SJCRH30 (cell line): ENCODE results near the gene SLC25A53. TPM values are rescaled to one million over a fixed set of nuclear protein-coding genes. Genes with fewer than 3 reads are reported as not detected.
A peak's percentile ranks its signal among the peaks of the same experiment; 100 is the strongest.

ENCODE experiments used
- DNase-seq, 2 experiments: peaks; one replicate each; pipeline ENCODE4 v3.0.0-alpha.2; 2015 to 2020
- H3K27ac ChIP-seq: fragments of 250-450 bp; sonication (Bioruptor Pico); 2 replicates; pipeline ENCODE4 v1.5.1; 2020; ENCODE audit warnings: mild to moderate bottlenecking, moderate library complexity
- H3K27me3 ChIP-seq: fragments of 250-450 bp; sonication (Bioruptor Pico); 2 replicates; pipeline ENCODE4 v1.5.1; 2020; ENCODE audit warnings: mild to moderate bottlenecking, moderate library complexity
- H3K36me3 ChIP-seq: fragments of 250-450 bp; sonication (Bioruptor Pico); 2 replicates; pipeline ENCODE4 v1.5.1; 2020; ENCODE audit warnings: mild to moderate bottlenecking, moderate library complexity
- H3K4me1 ChIP-seq: fragments of 250-450 bp; sonication (Bioruptor Pico); 2 replicates; pipeline ENCODE4 v1.5.1; 2020; ENCODE audit warnings: mild to moderate bottlenecking, moderate library complexity
- H3K4me3 ChIP-seq: fragments of 250-450 bp; sonication (Bioruptor Pico); 2 replicates; pipeline ENCODE4 v1.5.1; 2020; ENCODE audit warnings: mild to moderate bottlenecking, moderate library complexity
- H3K9me3 ChIP-seq: fragments of 250-450 bp; sonication (Bioruptor Pico); replicated peaks from 2 replicates; pipeline ENCODE4 v1.5.1; 2020; ENCODE audit warnings: mild to moderate bottlenecking, moderate library complexity
- total RNA-seq: library from RNA; depleted of rRNA; stranded (reverse); fragments of >200 nt; shearing (Covaris generic); gene quantifications from 2 replicates; pipeline ENCODE4 v1.2.3, GENCODE V29; 2014

The SLC25A53 gene
- total RNA-seq, 1 experiment from 2014 or later, result 3.1 TPM

GRCh38 chrX:104151037-104151436 is 5.8 kb downstream of the SLC25A53 start:
- no peak overlapping the region for H3K27ac ChIP-seq
- H3K4me3 ChIP-seq, result no peak overlapping the region
- no peaks in the 10 kb centered on the region for H3K27me3 ChIP-seq
- no peaks in the 10 kb centered on the region for H3K36me3 ChIP-seq
- no peak for DNase-seq
- no peaks in the 10 kb centered on the region for H3K4me1 ChIP-seq
- no peaks in the 10 kb centered on the region for H3K9me3 ChIP-seq

- DNase-seq, result no peak
- H3K27ac ChIP-seq, result no peak overlapping the region
Measured at GRCh38 chrX:104141087-104141760, 15.6 kb downstream of the SLC25A53 start.

GRCh38 chrX:104137496-104137895 is 19.3 kb downstream of the SLC25A53 start:
- peak; percentile 1 to 3 for DNase-seq

More at GRCh38 chrX:104141087-104141760, 15.6 kb downstream of the SLC25A53 start:
- Histone ChIP-seq H3K9me3 (no peaks in the 10 kb centered on the region), H3K27me3 (no peaks in the 10 kb centered on the region), H3K36me3 (no peaks in the 10 kb centered on the region), H3K4me1 (no peaks in the 10 kb centered on the region), H3K4me3 (no peak overlapping the region)

GRCh38 chrX:104136241-104137019 is 20.4 kb downstream of the SLC25A53 start:
- peak; percentile 25 to 55 for DNase-seq

More at GRCh38 chrX:104137496-104137895, 19.3 kb downstream of the SLC25A53 start:
- no peak overlapping the region for H3K4me3 ChIP-seq
- no peak overlapping the region for H3K27ac ChIP-seq
- no peaks in the 10 kb centered on the region for H3K27me3 ChIP-seq
- no peaks in the 10 kb centered on the region for H3K36me3 ChIP-seq
- no peaks in the 10 kb centered on the region for H3K4me1 ChIP-seq
- H3K9me3 ChIP-seq, result no peaks in the 10 kb centered on the region

GRCh38 chrX:104135677-104136076 is 21.1 kb downstream of the SLC25A53 start:
- no peaks in the 10 kb centered on the region for H3K27me3 ChIP-seq
- DNase-seq, result no peak
- H3K27ac ChIP-seq, result no peak overlapping the region
- H3K4me1 ChIP-seq, result no peaks in the 10 kb centered on the region
- H3K4me3 ChIP-seq, result no peak overlapping the region
- no peaks in the 10 kb centered on the region for H3K9me3 ChIP-seq
- H3K36me3 ChIP-seq, result no peaks in the 10 kb centered on the region

More at GRCh38 chrX:104136241-104137019, 20.4 kb downstream of the SLC25A53 start:
- no peaks in the 10 kb centered on the region for H3K9me3 ChIP-seq
- no peaks in the 10 kb centered on the region for H3K36me3 ChIP-seq
- no peaks in the 10 kb centered on the region for H3K4me1 ChIP-seq
- H3K27me3 ChIP-seq, result no peaks in the 10 kb centered on the region
- H3K27ac ChIP-seq, result no peak overlapping the region
- no peak overlapping the region for H3K4me3 ChIP-seq

GRCh38 chrX:104134583-104135261 is 22.1 kb downstream of the SLC25A53 start:
- H3K4me3 ChIP-seq, result no peak overlapping the region
- DNase-seq, result no peak
- H3K4me1 ChIP-seq, result no peaks in the 10 kb centered on the region
- H3K27ac ChIP-seq, result no peak overlapping the region
- H3K9me3 ChIP-seq, result no peaks in the 10 kb centered on the region
- no peaks in the 10 kb centered on the region for H3K36me3 ChIP-seq
- no peaks in the 10 kb centered on the region for H3K27me3 ChIP-seq

GRCh38 chrX:104130808-104131207 is 26.0 kb downstream of the SLC25A53 start:
- Histone ChIP-seq H3K27me3 (no peaks in the 10 kb centered on the region), H3K4me1 (no peaks in the 10 kb centered on the region), H3K36me3 (no peaks in the 10 kb centered on the region), H3K27ac (no peak overlapping the region), H3K9me3 (no peaks in the 10 kb centered on the region), H3K4me3 (no peak overlapping the region)
- DNase-seq, result no peak

- no peak overlapping the region for H3K4me3 ChIP-seq
- H3K27me3 ChIP-seq, result no peaks in the 10 kb centered on the region
- no peaks in the 10 kb centered on the region for H3K36me3 ChIP-seq
Measured at GRCh38 chrX:104126856-104127255, 30.0 kb downstream of the SLC25A53 start.

GRCh38 chrX:104122829-104123228 is 34.0 kb downstream of the SLC25A53 start:
- H3K4me3 ChIP-seq, result no peak overlapping the region

More at GRCh38 chrX:104126856-104127255, 30.0 kb downstream of the SLC25A53 start:
- Histone ChIP-seq H3K9me3 (no peaks in the 10 kb centered on the region), H3K27ac (no peak overlapping the region), H3K4me1 (no peaks in the 10 kb centered on the region)
- DNase-seq, result no peak

GRCh38 chrX:104118765-104119164 is 38.0 kb downstream of the SLC25A53 start:
- no peak overlapping the region for H3K27ac ChIP-seq
- no peaks in the 10 kb centered on the region for H3K9me3 ChIP-seq
- H3K27me3 ChIP-seq, result no peaks in the 10 kb centered on the region
- peak in 1 of 2 experiments; percentile 15 for DNase-seq
- no peaks in the 10 kb centered on the region for H3K4me1 ChIP-seq
- H3K4me3 ChIP-seq, result no peak overlapping the region
- H3K36me3 ChIP-seq, result no peaks in the 10 kb centered on the region

More at GRCh38 chrX:104122829-104123228, 34.0 kb downstream of the SLC25A53 start:
- Histone ChIP-seq H3K4me1 (no peaks in the 10 kb centered on the region), H3K27me3 (no peaks in the 10 kb centered on the region), H3K27ac (no peak overlapping the region), H3K36me3 (no peaks in the 10 kb centered on the region), H3K9me3 (no peaks in the 10 kb centered on the region)
- no peak for DNase-seq

GRCh38 chrX:104117759-104118158 is 39.0 kb downstream of the SLC25A53 start:
- Histone ChIP-seq H3K9me3 (no peaks in the 10 kb centered on the region), H3K36me3 (no peaks in the 10 kb centered on the region), H3K4me3 (no peak overlapping the region), H3K27ac (no peak overlapping the region), H3K27me3 (no peaks in the 10 kb centered on the region), H3K4me1 (no peaks in the 10 kb centered on the region)
- DNase-seq, result no peak

GRCh38 chrX:104113222-104113965 is 43.4 kb downstream of the SLC25A53 start:
- Histone ChIP-seq H3K27me3 (no peaks in the 10 kb centered on the region), H3K9me3 (no peaks in the 10 kb centered on the region), H3K4me1 (no peaks in the 10 kb centered on the region), H3K27ac (no peak overlapping the region), H3K4me3 (peak overlapping the region; percentile 57), H3K36me3 (no peaks in the 10 kb centered on the region)
- peak; percentile 9 to 43 for DNase-seq

GRCh38 chrX:104112326-104112951 is 44.4 kb downstream of the SLC25A53 start, which contains the start of gene ZCCHC18:
Gene ZCCHC18, plus strand, starts transcription at chrX:104112523. Its CDS starts 1,589 bp downstream, at chrX:104114112.
- Histone ChIP-seq H3K27me3 (no peaks in the 10 kb centered on the region), H3K9me3 (no peaks in the 10 kb centered on the region), H3K27ac (peak within 1 kb of the TSS; percentile 64), H3K4me1 (no peaks in the 10 kb centered on the region), H3K4me3 (peak within 1 kb of the TSS; percentile 57), H3K36me3 (no peaks in the 10 kb centered on the region)
- DNase-seq, result peak; percentile 42 to 51
